Measurements from ENCODE around the gene CNOT10.
A peak's percentile ranks its signal among the peaks of the same experiment; 100 is the strongest.
"Not testable (repeated sequence)": the region's sequence is repeated elsewhere in the genome, so short reads cannot be mapped to it uniquely, and the experiment has no call there.

CNOT10 gene, protein sequence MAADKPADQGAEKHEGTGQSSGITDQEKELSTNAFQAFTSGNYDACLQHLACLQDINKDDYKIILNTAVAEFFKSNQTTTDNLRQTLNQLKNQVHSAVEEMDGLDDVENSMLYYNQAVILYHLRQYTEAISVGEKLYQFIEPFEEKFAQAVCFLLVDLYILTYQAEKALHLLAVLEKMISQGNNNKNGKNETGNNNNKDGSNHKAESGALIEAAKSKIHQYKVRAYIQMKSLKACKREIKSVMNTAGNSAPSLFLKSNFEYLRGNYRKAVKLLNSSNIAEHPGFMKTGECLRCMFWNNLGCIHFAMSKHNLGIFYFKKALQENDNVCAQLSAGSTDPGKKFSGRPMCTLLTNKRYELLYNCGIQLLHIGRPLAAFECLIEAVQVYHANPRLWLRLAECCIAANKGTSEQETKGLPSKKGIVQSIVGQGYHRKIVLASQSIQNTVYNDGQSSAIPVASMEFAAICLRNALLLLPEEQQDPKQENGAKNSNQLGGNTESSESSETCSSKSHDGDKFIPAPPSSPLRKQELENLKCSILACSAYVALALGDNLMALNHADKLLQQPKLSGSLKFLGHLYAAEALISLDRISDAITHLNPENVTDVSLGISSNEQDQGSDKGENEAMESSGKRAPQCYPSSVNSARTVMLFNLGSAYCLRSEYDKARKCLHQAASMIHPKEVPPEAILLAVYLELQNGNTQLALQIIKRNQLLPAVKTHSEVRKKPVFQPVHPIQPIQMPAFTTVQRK

DNA sequence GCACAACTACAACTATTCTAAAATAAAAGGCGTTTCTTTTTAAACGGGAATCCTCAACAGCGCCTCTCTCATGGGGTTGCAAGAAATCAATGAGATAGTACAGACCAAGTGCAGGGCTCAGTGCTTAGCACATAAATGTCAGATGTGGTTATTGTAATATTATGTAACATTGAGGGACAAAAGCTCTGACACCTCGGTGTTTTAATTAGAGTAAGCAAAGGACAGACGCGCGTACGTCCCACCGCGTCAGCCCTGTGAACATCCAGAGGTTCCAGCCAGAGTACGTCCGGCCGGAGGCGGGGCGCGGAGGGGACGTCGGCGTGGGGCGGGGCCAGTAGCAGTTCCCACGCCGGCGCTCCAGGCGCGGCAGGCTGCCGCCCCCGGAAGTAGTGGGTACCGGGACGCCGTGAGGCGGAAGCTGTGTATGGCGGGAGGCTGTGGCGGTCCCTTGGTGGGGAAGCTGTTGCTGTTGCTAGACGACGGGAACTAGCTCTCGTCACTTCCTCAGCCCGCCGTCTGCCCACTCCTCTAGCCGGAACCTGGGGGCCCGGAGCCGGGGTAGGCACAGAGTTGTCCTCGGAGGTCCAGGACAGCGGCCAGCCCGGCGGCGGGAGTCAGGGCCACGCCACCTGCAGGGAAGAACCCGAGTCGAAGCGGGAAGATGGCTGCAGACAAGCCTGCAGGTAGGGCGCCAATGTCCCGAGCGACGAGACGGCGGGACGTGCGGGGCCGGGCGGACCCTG, at the start of gene CNOT10:
TSS of gene CNOT10 (plus strand) at position 389 of the 743 bp plus-strand sequence. CDS start at position 662, 273 bp downstream.
- peak; percentile 88 for DNase-seq (ENCODE audit: low read depth)

DNA sequence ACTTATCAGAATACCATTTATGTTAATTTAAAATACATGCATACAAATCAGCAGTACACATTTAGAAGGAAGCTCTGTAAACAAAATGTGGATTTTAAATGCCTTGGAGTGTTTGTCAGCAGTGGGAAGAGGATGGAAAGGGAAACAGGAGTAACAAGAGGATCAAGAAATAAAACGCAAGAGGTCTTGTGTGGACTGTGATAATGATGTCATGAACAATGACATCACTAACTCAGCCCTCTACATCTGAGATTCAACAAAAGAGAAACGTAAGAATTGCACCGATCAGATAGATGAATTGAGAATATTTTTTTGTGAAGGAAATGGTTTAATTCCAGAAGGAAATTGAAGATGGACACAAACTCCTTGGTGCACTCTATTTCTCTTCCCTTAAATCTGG, 44.0 kb upstream of the CNOT10 start:
- DNase-seq (ENCODE audit: low read depth), result no peak

DNA sequence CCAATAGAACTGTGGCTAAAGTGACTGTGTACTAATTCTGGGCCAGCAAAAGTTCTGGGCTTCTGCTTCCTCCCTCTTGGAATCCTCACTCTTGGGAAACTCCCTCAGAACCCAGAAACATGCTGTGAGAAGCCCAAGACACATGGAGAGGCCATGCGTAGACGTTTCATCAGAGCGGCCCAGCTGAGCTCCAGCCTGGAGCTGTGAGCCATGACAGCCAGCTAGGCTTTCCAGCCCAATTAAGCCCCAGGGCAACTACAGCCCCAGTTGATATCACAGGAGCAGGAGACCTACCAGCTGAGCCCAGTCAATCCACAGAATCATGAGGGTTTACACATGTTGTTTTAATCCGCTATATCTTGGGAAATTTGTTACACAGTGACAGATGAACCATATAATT, 43.6 kb upstream of the CNOT10 start:
- DNase-seq (ENCODE audit: low read depth), result peak; percentile 76

DNA sequence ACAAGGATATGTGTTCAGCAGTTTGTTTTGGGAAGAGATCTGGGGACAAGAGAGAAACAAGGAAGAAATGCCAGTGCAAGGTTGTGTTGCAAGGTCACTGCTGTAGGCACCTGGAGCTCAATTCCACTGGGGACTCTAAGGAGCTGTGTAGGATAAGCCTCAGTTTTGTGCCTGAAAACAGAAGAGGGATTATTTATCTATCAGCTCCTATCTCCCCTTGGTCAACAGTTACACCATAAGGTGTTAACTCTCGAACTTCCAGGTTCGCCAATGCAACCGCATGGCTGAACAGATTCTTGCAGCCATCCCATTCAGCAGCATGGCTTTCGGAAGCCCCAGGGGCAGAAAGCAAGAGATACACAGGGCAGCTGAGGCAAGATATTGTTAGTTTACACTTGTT, 41.6 kb upstream of the CNOT10 start:
- DNase-seq (ENCODE audit: low read depth), result no peak

DNA sequence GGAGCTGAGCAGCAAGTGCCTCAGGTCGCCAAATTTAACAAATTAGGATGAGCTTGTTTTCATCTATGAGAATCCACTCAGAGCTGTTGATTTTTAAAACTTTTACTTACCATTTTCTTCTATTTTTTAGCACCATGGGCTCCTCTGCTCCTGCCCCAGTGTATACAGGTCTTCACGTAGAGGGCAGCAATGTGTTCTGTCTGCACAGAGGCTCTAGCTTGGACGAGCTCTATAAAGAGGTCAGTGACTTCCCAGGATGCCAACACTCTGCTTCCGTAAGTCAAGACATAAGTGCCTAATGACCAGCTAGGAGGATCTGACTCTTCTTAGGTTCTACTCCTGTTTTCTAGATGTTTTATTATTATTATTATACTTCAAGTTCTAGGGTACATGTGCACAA, 41.2 kb upstream of the CNOT10 start:
- no peak for DNase-seq (ENCODE audit: low read depth)

DNA sequence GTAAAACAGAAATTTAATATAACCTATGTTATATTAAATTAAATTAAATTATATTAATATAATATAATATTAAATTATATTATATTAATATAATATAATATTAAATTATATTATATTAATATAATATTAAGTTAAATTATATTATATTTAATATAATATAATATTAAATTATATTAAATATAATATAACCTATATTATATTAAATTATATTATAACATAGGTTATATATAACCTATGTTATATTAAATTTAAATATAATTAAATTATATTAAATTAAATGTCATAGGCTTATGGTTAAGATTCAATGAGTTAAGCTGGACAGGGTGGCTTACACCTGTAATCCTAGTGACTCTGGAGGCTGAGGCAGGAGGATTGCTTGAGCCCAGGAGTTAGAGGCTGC, 40.6 kb upstream of the CNOT10 start:
- DNase-seq (ENCODE audit: low read depth), result no peak

DNA sequence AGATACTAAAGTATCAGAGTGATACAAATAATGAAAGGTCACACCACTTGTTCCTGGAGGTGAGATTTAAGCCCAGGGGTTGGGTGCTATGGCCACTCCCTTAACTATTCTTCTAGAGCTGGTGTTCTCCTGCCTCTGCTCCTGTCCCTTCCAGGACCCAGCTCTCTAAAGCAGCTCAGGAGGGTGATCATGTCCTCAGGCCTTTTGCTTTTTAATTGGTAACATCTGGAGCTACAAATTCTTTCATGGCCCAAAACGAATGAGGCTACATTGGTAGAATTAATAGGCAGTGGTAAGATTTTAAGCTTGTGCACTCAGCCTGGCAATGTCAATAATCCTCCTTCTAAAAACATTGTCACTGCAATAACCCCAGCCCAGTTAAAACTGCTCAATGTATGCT, 38.2 kb upstream of the CNOT10 start:
- DNase-seq (ENCODE audit: low read depth), result peak; percentile 49

DNA sequence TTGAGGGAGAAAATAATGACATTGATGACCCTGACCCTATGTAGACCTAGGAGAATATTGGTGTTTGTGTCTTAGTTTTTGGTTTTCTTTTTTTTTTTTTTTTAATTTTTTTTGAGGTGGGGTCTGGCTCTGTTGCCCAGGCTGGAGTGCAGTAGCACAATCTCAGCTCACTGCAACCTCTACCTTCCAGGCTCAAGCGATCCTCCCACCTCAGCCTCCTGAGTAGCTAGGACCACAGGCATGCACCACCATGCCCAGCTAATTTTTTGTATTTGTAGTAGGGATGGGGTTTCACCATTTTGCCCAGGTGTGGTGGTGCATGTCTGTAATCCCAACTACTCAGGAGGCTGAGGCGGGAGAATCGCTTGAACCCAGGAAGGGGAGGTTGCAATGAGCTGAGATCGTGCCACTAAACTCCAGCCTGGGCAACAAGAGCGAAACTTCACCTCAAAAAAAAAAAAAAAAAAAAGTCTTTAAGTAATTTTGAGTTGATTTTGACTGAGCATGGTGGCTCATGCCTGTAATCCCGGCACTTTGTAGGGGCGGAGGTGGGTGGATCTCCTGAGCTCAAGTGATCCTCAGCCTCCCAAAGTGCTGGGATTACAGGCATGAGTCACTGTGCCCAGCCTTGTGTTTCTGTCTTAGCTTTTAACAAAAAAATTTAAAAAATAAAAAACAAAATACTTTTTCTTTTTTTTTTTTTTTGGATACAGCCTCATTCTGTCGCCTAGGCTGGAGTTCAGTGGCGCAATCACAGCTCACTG, 32.5 kb upstream of the CNOT10 start:
- DNase-seq (ENCODE audit: low read depth), result not testable (repeated sequence)

DNA sequence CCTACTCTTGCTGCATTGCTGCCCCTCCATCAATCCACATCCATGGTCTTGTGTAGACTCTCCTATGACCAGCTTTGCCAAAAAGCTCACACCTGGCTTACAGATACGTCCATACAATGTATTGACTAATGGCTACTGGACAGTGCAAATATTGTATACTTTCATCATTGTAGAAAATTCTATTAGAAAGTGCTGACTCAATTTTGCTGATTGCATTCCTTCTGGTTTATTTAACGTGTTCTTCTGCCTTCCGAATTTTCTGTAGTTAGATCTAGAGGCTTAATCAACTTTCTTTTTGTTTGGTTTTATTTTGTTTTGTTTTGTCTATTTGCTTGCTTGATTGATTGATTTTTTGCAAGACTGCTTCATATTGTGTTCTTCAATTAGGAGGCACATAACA, 29.8 kb upstream of the CNOT10 start:
- DNase-seq (ENCODE audit: low read depth), result no peak

DNA sequence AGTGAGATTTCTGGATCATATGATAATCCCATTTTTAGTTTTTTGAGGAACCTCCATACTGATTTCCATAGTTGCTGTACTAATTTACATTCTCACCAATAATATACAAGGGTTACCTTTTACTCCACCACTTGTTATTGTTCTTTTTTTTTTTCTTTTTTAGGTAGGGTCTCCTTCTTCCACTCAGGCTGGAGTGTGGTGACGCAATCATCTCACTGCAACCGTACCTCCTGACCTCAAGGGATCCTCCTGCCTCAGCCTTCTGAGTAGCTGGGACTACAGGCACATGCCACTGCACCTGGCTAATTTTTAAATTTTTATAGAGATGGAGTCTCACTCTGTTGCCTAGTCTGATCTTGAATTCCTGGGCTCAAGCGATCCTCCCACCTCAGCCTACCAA, 24.4 kb upstream of the CNOT10 start:
- no peak for DNase-seq (ENCODE audit: low read depth)

DNA sequence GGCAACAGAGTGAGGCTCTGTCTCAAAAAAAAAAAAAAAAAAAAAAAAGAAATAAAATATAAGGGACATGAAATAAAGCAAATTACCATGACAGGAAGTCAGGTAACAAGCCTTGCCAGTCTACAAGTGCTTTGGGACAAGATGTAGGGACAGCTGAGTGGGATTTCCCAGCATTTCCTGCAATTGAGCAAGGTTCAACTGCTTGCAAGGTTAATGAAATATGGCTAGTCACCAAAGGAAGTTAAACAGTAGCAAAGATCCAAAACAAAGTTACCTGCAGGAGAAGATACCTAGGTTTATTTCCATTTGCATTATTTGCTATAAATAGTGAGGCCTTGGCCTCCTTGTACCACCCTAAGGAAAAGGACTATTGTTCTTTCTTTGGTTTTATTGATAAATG, 22.3 kb upstream of the CNOT10 start:
- DNase-seq (ENCODE audit: low read depth), result no peak

DNA sequence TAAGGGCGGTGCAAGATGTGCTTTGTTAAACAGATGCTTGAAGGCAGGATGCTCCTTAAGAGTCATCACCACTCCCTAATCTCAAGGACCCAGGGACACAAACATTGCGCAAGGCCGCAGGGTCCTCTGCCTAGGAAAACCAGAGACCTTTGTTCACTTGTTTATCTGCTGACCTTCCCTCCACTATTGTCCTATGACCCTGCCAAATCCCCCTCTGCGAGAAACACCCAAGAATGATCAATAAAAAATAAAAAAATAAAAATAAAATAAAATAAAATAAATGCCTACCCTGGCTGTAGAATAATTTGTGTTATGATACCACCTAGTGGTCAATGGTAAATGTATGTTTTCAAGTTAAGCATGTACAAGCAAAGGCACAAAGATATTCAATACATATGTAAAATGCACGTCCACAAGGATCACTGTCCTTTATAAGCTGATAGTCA, 20.3 kb upstream of the CNOT10 start:
- DNase-seq (ENCODE audit: low read depth), result peak; percentile 27

DNA sequence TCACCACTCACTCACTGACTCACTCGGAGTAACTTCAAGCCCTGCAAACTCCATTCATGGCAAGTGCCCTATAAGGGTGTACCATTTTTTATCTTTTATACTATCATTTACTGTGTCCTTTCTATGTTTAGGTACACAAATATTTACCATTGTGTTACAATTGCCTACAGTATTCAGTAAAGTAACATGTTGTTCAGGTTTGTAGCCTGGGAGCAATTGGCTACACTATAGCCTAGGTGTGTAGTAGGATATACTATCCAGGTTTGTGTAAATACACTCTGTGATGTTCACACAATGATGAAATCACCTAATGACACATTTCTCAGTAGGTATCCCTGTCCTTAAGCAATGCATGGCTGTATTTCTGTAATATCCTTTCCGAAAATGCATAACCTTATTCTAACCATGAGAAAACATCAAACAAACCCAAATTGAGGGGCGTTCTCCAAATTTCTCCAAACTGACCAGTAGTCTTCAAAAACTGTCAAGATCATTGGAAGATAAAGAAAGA, 17.9 kb upstream of the CNOT10 start:
- no peak for DNase-seq (ENCODE audit: low read depth)

DNA sequence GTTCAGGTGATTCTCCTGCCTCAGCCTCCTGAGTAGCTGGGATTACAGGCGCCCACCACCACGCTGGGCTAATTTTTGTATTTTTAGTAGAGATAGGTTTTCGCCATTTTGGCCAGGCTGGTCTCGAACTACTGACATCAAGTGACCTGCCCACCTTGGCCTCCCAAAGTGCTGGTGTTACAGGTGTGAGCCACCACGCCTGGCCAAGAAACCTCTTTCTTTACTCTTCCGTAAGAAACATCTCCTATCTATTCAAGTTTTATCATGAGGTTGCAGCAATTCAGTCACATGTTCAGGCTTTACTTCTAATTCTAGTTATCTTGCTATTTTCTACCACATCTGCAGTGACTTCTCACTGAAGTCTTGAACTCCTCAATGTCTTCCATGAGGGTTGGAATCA, 15.8 kb upstream of the CNOT10 start:
- not testable (repeated sequence) for DNase-seq (ENCODE audit: low read depth)

DNA sequence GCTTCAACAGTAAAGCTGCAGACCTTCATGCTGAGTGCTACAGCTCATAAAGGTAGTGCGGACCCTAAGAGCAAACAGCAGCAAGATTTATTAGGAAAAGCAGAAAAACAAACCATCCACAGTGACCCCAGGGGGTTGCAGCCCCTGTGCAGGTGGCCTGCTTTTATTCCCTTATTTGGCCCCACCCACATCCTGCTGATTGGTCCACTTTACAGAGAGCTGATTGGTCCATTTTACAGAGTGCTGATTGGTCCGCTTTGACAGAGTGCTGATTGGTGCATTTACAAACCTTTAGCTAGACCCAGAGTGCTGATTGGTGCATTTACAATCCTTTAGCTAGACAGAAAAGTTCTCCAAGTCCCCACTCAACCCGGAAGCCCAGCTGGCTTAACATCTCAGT, 11.3 kb upstream of the CNOT10 start:
- not testable (repeated sequence) for DNase-seq (ENCODE audit: low read depth)

DNA sequence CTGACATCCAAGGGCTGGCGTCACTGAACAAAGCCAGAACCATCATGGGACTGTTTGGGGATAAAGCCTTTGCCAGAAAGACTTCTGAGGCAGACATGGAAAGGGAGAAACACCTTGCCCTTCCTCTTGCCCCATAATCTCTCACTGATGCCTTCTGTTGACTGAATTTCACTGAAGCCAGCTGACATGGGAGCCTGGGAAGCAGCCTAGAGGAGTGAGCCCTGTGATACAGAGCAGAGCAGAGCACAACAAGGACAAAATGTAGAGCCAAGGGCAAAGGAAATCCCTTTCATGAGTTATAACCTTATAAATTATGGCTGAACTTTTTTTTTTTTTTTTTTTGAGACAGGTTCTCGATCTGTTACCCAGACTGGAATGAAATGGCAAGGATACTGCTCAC, 9.8 kb upstream of the CNOT10 start:
- DNase-seq (ENCODE audit: low read depth), result no peak

DNA sequence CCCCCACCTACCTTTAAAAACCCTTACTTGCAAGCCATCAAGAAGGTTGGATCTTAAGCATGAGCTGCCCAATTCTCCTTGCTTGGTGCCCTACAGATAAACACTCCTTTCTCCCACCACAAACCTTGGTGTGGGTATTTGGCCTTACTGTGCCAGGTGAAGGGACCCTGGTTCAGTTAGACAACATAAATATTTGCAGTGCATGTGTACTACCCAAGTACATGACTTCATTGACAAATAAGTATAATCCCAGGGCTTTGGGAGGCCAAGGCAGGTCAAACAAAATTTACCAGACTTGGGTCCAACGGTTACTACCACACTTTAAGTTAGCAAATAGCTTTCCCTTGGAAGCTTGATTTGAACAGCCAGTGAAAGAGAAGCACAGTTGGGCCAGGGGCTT, 9.3 kb upstream of the CNOT10 start:
- no peak for DNase-seq (ENCODE audit: low read depth)

DNA sequence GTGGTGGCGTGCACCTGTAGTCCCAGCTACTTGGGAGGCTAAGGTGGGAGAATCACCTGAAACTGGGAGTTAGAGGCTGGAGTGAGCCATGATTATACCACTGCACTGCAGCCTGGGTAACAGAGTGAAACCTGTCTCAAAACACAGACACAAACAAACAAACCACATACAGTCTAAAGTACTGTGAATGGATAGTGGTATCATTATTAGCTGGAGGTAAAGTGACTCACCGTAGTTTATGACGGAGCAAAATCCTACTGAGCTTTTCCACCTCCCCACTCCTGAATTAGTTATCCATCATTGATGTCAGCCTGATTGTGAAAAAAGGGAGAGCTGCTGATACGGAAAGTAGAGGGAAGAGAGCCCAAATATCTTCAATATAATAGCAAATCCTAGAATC, 3.2 kb upstream of the CNOT10 start:
- DNase-seq (ENCODE audit: low read depth), result no peak

DNA sequence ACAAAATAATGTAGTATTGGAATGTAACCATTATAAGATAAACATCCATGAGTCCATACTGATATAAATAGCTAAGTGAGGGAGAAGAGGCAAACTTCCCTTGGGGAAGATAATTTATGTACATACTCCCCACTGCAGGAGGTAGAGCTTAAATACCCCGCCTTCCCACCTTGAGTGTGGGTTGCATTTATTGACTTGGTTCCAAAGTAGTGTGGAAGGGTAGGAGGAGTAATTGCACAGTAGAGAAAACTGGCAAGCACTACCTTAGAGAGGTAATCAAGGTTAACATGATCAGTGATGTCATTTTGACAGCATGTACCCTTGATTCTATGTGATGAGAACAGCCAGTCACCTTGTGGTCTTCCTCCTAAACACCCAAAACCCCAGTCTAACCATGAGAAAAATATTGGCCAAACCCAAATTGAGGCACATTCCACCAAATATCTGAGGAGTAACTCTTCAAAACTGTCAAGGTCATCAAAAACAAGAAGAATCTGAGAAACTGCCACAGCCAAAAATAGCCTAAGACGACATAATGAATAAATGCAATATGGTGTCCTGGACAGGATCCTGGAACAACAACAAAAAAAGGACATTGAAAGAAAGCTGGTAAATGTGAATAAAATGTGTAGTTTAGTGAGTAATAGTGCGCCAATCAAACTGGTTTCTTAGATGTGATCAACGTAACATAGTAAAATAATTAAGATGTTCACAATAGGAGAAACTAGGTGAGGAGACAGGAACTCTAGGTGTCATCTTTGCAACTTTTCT, 774 bp upstream of the CNOT10 start:
- no peak for DNase-seq (ENCODE audit: low read depth)

DNA sequence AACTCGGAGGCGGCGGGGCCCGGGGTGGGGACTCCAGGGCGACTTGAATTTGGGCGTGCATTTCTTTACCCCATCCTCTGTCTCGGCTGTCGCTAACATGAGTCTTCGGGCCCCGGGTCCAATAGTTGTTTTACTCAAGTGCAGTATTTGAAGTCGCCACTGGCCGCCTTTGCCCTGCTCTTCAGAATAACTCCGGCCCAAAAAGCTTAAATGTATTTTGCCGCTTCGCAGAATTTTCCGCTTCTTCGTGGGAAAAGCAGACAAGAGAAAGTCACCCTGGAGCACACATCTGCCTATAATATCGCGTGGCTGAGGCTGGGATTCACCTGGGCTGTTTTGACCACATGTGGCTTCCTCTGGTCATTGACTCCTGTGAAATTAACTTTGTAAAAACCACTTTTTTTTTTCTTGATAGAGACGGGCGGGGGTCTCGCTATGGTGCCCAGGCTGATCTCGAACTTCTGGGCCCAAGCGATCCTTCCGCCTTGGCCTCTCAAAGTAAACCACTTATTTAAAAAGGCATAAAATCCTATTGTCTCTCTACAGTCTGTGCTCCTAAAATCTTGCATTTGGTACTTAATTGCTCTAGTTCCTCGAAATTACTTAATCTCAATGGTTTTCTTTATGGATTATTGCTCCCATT, 676 bp downstream of the CNOT10 start:
- no peak for DNase-seq (ENCODE audit: low read depth)
